Measurements from ENCODE around the gene RAB17. TPM values are rescaled to one million over a fixed set of nuclear protein-coding genes. Genes with fewer than 3 reads are reported as not detected.

RAB17 gene
- total and polyA plus RNA-seq, 12 donors = 0.37 to 18.7 (median 5.0) TPM

- WGBS, 4 donors = 88 to 100% (median 95%) methylated on average over 1 of the region's 1 CpG
- Histone ChIP-seq H3K27ac (no peak overlapping the region), H3K27me3 (no peaks in the 10 kb centered on the region), H3K9me3 (replicated peaks in 1 of 3) (no peaks in the 10 kb centered on the region), H3K36me3 (replicated peaks in 1 of 2) (no peaks in the 10 kb centered on the region), H3K4me3 (no peak overlapping the region), H3K4me1 (replicated peaks in 1 of 2) (peaks cover 0 to 23% of the 10 kb centered on the region in 2 donors)
- intact Hi-C loops (cut with DNase I) = no loop called here
- DNase-seq = no peak
- TF ChIP-seq POLR2A (IDR thresholded peaks at IDR 0.05) (no peak), CTCF (IDR thresholded peaks at IDR 0.05) (no peak)
These were observed 38.6 kb upstream of the RAB17 start for GRCh38 chr2:237629188-237629534.

GRCh38 chr2:237628247-237629187 lies 38.0 kb upstream of the RAB17 start:
- Histone ChIP-seq H3K36me3 (replicated peaks in 1 of 2) (no peaks in the 10 kb centered on the region), H3K9me3 (replicated peaks in 1 of 3) (no peaks in the 10 kb centered on the region), H3K27ac (peak overlapping the region in 2 of 5 donors; percentile 49 to 78), H3K4me3 (peak overlapping the region in 2 of 4 donors; percentile 24 to 89), H3K27me3 (no peaks in the 10 kb centered on the region), H3K4me1 (replicated peaks in 1 of 2) (peaks cover 0 to 23% of the 10 kb centered on the region in 2 donors)
- WGBS, 4 donors = 71 to 75% (median 73%) methylated on average over 14 of the region's 14 CpGs
- intact Hi-C loops (cut with DNase I) = no loop called here
- DNase-seq = no peak
- TF ChIP-seq CTCF (IDR thresholded peaks at IDR 0.05) = no peak
- TF ChIP-seq POLR2A (IDR thresholded peaks at IDR 0.05) = no peak

- Histone ChIP-seq H3K9me3 (replicated peaks in 1 of 3) (no peaks in the 10 kb centered on the region), H3K4me3 (peak within 1 kb of the TSS in 2 of 4 donors; percentile 24 to 89), H3K27ac (peak within 1 kb of the TSS in 3 of 5 donors; percentile 35 to 78 (median 49)), H3K4me1 (replicated peaks in 1 of 2) (peaks cover 0 to 23% of the 10 kb centered on the region in 2 donors), H3K27me3 (no peaks in the 10 kb centered on the region), H3K36me3 (replicated peaks in 1 of 2) (no peaks in the 10 kb centered on the region)
- 0 to 2% (median 2%) methylated on average over 1 to 114 of the region's 114 CpGs for WGBS, 4 donors
- intact Hi-C loops (cut with DNase I) = no loop called here
- TF ChIP-seq CTCF (IDR thresholded peaks at IDR 0.05) = peak in 1 of 6 experiments; percentile 15
- peak in 1 of 2 donors; percentile 9 for TF ChIP-seq POLR2A (IDR thresholded peaks at IDR 0.05)
- peak in 4 of 7 donors; percentile 25 to 60 (median 43) for DNase-seq
These were observed 37.1 kb upstream of the RAB17 start, which contains the start of gene LRRFIP1 for GRCh38 chr2:237627441-237628246. TSS of gene LRRFIP1 (plus strand) at chr2:237627587. CDS start at chr2:237627645, 58 bp downstream.

All from adrenal gland (tissue), 12 donors.